GM19240 (cell line): ENCODE results near the gene SLC15A4.
"Not testable (repeated sequence)": the region's sequence is repeated elsewhere in the genome, so short reads cannot be mapped to it uniquely, and the experiment has no call there.

Source experiments
- DNase-seq: peaks from one replicate; pipeline ENCODE4 v3.0.0; 2011; ENCODE audit warnings: low spot score; ENCODE audit not compliant: insufficient read length

The SLC15A4 gene

DNA sequence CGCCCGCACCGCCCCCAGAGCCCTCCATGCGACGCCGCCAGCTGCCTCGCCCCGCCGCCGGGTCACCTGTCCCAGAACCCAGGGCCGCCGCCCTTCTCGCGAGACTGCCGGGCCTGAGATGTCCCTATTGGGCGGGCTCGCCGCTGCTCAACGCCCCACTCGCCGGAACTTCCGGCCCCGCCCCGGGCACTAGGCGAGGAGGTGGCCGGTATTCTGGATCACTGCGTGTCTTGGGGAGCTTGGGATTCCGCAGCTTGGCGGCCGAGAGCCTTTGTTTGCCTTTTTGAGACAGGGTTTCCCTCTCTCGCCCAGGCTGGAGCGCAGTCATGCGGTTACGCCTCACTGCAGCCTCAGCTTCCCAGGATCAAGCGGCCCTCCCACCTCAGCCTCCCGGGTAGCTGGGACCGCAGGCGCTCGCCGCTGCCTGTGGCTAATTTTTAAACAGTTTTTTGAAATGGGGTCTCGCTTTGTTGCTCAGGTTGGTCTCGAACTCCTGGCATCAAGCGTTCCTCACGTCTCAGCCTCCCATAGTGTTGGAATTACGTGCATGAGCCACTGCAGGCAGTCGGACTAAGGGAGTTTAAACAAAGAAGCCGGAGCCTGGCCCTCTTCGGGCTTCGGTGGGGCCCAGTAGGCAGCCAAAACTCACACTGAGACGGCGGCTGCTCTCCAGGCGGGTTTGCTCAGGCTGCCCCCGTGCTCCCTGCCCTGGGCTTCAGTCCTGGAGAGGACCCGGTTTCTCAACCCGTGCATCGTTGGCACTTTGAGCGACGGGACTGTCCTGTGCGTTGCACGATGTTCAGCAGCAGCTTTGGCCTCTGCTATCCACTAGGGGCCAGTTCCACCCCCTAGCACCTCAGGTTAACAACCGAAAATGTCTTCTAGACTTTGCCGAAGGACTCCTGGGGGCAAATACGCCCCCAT, at the start of gene SLC15A4:
Gene SLC15A4, minus strand, starts transcription at position 43 of the 924 bp plus-strand sequence. Its CDS starts 15 bp downstream, at position 28.
- DNase-seq = peak; percentile 97

DNA sequence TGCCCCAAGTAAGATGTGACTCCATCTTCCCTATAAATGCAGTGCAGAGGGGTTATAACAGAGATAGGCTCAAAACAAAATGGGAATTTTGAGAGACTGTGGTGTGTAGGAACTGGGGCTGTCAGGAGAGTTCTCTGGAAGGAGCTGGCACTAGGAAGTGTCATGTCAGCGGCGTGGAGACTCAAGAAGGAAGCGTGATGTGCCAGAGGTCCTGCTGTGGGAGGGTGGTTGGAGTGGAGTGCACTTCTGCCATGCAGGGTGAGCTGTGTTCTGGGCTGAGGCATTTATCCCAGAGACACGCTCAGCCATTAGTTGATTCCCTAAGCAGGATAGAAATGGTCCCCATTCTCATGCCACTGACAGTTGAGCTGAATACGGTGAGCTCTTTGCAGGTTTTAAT, 48.5 kb upstream of the SLC15A4 start:
- DNase-seq = no peak

DNA sequence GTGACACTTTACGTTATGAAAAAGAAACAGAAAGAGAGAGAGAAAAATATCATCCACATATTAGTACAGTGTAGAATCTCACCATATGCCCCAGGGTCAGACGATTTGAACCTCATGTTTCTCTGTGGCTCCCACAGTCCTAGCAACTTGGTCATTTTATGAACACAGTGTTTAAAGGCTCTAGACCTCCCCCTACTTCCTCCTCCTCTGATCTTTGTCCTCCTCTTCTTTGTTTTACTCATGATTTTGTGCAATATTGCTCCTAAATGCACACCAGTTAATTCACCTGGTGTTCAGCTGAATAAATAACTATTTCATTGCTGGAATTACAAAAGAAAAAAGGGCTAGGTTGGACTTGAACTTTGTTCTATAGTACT, 47.7 kb upstream of the SLC15A4 start:
- DNase-seq = no peak

DNA sequence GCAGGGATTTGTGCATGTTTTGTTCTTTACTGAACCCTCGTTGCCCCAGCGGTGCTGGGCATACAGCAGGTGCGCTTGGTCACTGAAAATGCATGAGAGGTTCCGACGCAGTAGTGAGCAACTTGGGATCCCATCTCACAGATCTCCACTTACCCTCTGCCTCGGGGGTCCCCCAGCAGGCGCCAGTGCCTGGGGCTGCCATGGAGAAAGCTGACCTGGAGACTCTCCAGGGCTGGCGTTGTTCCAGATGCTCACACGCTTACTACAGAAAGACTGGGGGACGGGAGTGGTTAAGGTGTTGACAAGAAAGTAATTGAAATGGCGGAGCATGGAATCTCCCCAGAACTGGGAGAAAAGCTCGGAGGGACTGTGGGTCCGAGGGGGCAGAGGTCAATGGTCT, 43.7 kb upstream of the SLC15A4 start:
- DNase-seq = no peak

DNA sequence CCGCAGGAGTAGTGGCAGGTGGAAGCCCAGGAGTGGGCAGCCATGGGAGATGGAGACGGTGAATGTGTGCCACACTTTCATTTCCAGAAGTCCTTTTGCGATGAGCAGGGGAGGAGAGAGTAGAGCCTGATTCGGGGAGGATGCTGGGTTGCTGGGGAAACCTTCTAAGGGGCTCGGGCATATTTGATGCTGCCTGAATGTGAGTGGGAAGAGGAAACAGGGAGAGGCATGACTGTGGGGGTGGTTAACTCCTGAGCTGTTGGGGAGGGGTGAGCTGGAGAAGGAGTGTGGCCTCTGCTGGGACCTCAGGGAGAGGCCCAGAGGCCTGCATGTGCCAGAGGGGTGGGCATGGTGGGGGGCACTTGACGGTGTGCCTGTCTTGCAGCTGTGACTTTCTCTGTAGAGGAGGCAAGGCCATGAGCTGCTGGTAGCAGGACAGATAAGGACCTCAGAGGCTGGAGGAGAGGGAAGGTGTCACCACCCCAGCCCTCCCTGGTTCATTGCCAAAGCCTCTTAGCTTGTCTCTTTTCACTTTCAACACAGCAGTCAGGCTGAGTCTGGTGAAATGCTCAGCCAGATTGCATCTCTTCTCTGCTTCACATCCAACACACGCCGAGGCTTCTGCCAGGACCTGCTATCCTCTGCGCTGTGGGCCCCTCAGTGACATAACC, 40.9 kb upstream of the SLC15A4 start:
- DNase-seq = no peak

DNA sequence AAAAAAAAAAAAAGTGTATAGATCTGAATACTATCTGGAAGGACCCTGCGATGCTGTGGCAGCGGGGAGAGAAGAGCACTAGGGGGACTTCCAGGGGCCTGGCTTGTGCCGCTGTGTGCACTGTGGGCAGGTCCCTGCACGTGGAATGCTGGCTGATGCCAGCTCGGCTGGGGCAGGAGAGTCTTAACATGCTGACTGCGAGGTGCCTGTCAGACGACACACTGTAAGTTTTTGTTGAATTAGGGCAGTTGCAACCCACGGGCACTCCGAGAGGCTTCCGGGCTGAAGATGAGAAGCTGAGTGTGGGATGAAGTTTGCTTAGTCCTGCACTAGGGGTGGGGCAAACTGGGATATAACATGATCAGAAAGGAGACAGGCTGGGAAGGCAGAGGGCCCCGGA, 40.2 kb upstream of the SLC15A4 start:
- no peak for DNase-seq

DNA sequence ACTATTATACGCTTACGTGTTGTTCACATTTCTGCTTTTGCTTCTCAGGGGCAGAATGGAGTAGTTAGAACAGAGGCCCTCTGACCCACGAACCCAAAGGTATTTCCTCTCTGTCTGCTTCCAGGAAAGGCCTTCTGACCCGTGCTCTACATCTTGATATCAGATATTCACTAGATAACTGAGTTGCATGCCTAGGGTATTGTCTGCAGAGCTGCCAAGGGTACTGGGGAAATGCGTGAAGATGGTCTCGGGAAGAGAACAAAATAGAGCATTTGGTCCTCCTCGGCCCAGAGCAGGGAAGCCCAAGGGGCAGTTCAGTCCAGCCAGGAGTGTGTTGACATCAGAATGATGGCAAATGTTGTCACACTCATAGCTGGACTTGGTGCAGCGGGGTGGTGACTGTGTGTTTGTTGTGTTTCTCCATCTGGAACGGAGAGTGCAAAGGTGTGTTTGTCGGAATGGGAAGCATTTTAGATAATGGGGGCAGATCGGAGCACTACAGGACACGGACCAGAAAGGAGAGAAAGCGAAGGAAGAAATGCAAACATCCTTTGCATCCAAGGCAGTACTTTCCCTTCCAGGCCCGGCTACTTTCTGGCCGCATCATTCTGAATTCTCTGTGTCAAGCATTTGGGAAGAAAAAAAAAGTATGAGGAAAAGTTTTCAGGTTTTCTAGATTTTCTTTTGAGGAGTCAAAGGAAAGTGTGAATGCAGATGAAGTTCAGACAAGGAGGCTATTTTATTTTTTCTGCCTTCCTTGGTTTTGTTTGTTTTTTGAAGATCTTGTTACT, 37.7 kb upstream of the SLC15A4 start:
- DNase-seq = no peak

- no peak for DNase-seq
Observed at GRCh38 chr12:128859311-128859710, 35.6 kb upstream of the SLC15A4 start.

DNA sequence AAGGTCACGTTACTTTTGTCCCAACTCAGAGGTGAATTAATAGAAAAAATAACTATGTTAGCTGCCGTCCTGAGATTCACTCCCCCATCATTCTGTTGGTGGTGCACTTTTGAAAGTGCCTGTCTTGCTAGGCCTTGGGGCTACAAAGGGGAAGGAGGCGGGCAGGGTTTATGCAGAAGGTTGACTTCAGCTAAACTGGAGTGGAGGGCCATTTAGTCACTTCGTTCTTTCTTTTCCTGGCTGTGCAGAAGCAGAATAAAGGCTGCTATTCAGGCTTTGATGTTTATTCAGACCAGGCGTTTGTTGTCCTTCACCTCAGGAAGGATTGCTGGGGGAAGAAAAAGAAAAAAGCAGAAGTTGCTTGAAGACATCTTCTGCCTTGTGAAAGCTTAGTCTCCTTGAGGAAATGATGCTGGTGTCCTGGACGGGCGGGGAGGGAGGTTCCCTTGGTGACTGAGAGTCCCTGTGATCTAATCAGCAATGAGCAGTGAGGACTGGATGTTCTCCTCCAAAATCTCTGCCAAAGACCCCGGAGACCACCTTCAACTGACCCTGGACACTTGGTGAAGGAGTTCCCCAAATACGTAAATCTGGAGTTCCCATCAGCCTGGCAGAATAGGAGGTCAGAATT, 33.5 kb upstream of the SLC15A4 start:
- no peak for DNase-seq

DNA sequence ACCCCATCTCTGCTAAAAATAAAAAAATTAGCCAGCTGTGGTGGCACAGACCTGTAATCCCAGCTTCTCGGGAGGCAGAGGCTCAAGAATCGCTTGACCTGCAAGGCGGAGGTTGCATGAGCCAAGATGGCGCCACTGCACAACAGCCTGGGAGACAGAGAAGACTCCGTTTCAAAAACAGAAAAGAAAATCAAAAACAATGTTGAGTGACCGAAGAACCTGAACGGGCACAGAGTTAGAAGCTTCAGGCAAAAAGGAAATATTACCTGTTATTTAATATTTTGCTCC, 33.0 kb upstream of the SLC15A4 start:
- DNase-seq = no peak

GRCh38 chr12:128856035-128856790, 32.5 kb upstream of the SLC15A4 start:
- DNase-seq = no peak

DNA sequence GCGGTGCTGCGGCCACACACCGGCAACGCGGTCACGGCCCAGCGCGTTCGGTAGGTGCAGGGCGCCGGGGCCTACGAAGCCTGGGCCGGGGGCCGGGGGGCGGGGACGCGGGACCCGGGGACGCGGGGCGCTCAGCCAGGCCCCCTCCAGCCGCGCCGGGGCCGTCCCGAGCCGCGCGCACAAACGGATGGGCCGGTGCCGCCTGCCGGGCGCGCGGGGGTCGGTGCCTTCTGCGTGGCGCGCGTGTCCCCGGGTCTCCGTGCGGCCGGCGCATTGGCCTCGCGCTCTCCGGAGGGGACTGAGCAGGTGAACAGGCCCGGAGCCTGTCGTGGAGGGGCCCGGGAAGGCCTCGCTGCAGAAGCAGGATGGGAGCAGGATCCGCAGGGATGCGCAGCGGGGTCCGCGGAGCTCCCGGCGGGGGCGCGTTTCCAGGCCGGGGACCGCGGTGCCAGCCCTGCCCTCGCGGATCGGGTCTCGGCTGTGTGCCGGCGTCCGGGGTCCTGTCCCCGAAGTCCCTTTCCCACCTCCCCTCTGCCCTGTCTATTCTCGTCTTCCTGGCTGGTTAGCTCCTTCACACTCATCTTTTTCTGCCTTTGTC, 29.9 kb upstream of the SLC15A4 start:
- DNase-seq = no peak

DNA sequence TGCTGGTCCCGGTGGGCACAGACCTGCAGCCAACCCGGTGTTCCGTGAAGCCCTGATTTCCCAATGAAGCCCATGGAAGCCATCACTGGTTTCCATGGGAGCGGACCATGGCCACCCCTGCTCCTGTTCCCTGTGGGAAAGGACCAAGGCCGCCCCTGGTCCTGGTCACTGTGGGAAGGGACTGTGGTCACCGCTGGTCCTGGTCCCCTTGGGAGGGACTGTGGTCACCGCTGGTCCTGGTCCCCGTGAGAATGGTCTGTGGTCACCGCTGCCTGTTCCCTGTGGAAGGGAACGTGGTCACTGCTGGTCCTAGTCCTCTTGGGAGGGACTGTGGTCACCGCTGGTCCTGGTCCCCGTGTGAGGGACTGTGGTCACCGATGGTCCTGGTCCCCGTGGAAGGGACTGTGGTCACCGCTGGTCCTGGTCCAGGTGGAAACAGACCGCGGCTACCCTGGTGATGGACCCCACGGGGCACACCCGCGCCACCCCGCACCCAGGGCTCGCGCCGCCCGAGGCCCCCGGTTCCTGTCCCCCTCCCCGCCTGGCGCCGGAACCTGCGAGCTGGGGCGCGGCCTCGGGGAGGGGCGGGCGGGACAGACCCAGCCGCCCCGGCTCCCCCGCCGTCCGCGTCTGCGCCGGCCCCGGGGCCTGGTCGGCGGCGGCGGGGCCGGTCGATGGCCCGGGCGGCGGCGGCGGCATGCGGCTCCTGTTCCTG, 29.3 kb upstream of the SLC15A4 start, which contains the start of gene GLT1D1:
Gene GLT1D1, plus strand, starts transcription at position 594 of the 715 bp plus-strand sequence. Its CDS starts 104 bp downstream, at position 698.
- DNase-seq = no peak

DNA sequence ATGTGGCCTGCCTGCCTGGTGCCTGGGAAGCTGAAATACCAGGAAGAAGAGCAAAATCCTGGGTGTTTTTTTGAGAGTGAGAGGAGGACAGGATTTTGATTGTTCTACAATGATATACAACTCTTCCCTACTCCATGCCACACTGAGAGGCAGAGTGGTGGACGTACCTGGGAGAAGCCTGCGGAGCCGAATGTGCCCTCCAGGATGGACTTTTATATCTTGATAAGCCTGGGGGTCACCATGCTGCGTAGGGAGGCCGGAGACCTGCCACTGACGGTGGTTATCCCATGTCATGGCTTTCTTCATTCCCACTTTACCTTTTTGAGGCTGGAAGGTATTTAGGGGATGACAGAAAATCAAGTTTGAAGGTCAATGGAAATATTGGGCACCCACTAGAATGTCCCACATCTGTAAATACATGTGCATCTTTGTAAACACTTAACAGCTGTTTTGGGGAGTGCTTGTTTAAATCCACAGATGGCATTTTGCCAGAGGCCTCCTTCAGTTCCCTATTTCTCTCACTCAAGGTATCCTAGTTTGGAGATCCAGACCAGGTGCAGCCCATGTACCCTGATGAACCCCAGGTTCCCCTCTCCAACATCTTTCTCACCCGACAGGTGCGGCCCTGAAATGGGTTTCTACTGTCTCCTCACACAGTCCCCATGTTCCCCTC, 28.4 kb upstream of the SLC15A4 start:
- no peak for DNase-seq

DNA sequence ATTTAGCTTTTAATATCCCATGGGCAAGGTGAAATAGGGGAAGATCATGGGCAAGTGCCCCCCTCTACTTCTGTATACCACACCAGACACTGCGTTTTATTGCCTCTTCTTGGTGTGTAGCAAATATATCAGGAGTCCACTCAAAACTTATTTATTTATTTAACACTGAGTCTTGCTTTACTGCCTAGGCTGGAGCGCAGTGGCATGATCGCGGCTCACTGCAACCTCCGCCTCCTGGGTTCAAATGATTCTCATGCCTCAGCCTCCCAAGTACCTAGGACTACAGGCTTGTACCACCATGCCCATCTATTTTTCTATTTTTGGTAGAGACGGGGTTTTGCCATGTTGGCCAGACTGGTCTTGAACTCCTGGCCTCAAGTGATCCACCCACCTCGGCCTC, 27.7 kb upstream of the SLC15A4 start:
- DNase-seq = not testable (repeated sequence)

DNA sequence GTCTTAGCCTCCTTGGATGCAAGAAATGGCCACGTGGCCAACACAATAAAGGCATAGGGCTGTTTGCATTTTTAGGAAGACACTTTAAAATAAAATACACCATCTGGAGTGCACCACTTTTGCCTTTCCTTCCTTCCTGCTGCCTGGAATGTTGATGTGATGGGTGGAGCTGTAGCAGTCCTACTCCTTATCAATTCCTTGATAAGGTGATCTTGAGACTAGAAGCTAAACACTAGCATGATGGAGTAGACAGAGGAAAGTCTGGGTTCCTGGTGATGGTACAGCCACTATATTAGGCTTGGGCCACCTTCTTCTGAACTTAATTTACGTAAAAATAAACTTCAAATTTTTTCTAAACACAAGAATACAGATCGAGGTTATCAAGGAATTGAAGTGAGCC, 26.6 kb upstream of the SLC15A4 start:
- DNase-seq = no peak

- not testable (repeated sequence) for DNase-seq
Observed at GRCh38 chr12:128849806-128850205, 26.0 kb upstream of the SLC15A4 start.

- no peak for DNase-seq
Observed at GRCh38 chr12:128848371-128848770, 24.6 kb upstream of the SLC15A4 start.

GRCh38 chr12:128846671-128847070, 22.9 kb upstream of the SLC15A4 start:
- DNase-seq = not testable (repeated sequence)
